ENCODE results near the gene PARVB. TPM values are rescaled to one million over a fixed set of nuclear protein-coding genes. Genes with fewer than 3 reads are reported as not detected.

Gene PARVB
- total RNA-seq, 1 donor from 2014 or later, result 38.2 TPM

GRCh38 chr22:44212936-44213335 is 188.8 kb downstream of the PARVB start:
- DNase-seq (ENCODE audit: low spot score), result no peak
- intact Hi-C loops (cut with DNase I), result no loop called here
- ATAC-seq, result no peak

- ATAC-seq (no peak), DNase-seq (ENCODE audit: low spot score) (no peak)
- intact Hi-C loops (cut with DNase I), result no loop called here
Observed at GRCh38 chr22:44213489-44214043, 189.5 kb downstream of the PARVB start.

- intact Hi-C loops (cut with DNase I), result no loop called here
- no peak for ATAC-seq
- no peak for DNase-seq (ENCODE audit: low spot score)
Observed at GRCh38 chr22:44214187-44214586, 190.1 kb downstream of the PARVB start.

GRCh38 chr22:44214764-44215163 is 190.7 kb downstream of the PARVB start:
- DNase-seq (ENCODE audit: low spot score) (no peak), ATAC-seq (no peak)
- intact Hi-C loops (cut with DNase I), result no loop called here

- DNase-seq (ENCODE audit: low spot score), result no peak
- intact Hi-C loops (cut with DNase I), result no loop called here
- ATAC-seq, result no peak
Observed at GRCh38 chr22:44215287-44215686, 191.2 kb downstream of the PARVB start.

GRCh38 chr22:44217346-44217745 is 193.2 kb downstream of the PARVB start:
- intact Hi-C loops (cut with DNase I), result no loop called here
- DNase-seq (ENCODE audit: low spot score) (no peak), ATAC-seq (no peak)

- intact Hi-C loops (cut with DNase I), result no loop called here
- no peak for DNase-seq (ENCODE audit: low spot score)
- no peak for ATAC-seq
Observed at GRCh38 chr22:44218071-44218470, 194.0 kb downstream of the PARVB start.

- intact Hi-C loops (cut with DNase I), result no loop called here
- DNase-seq (ENCODE audit: low spot score) (no peak), ATAC-seq (no peak)
Observed at GRCh38 chr22:44219101-44219870, 195.2 kb downstream of the PARVB start.

- no peak for DNase-seq (ENCODE audit: low spot score)
- intact Hi-C loops (cut with DNase I), result no loop called here
- ATAC-seq, result no peak
Observed at GRCh38 chr22:44220727-44221680, 196.9 kb downstream of the PARVB start.

GRCh38 chr22:44221710-44222475 is 197.8 kb downstream of the PARVB start:
- DNase-seq (ENCODE audit: low spot score) (no peak), ATAC-seq (no peak)
- intact Hi-C loops (cut with DNase I), result no loop called here

Other genes with a start within 250 kb of the PARVB start
- 4.4 TPM for gene EFCAB6, start 212.0 kb upstream of the PARVB start, total RNA-seq
- 0.27 TPM for gene SULT4A1, start 161.8 kb upstream of the PARVB start, total RNA-seq
- not detected for gene PNPLA5, start 132.3 kb upstream of the PARVB start, total RNA-seq
- 7.8 TPM for gene PNPLA3, start 100.5 kb upstream of the PARVB start, total RNA-seq
- gene SAMM50, start 68.9 kb upstream of the PARVB start, total RNA-seq, result 28.0 TPM
- gene PARVG, start 156.6 kb downstream of the PARVB start, total RNA-seq, result 16.7 TPM